Measurements from ENCODE around the gene INO80E. TPM values are rescaled to one million over a fixed set of nuclear protein-coding genes. Genes with fewer than 3 reads are reported as not detected.

INO80E gene
- total and polyA plus RNA-seq, 9 donors: 23.8 to 81.6 (median 55.5) TPM

DNA sequence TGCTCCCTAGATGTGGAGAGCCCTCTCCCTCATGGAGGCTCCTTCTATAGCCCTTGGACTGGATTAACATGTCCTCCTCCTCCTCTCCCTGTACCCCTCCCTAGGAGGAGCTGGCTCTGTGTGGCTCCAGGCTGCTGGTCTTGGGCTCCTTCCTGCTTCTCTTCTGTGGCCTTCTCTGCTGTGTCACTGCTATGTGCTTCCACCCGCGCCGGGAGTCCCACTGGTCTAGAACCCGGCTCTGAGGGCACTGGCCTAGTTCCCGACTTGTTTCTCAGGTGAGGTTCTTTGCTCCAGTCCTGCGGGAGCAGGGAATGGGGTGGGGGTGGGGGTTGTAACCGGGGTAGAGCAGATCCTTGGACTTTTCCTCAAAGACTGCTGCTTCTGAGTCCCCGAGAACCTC is 24.7 kb upstream of the INO80E start:
- Histone ChIP-seq H3K4me3 (no peak overlapping the region), H3K27ac (no peak overlapping the region), H3K27me3 (no peaks in the 10 kb centered on the region), H3K36me3 (no peaks in the 10 kb centered on the region), H3K4me1 (ENCODE audit: insufficient read depth) (peaks cover 8% of the 10 kb centered on the region), H3K9me3 (no peaks in the 10 kb centered on the region)
- TF ChIP-seq CTCF (IDR thresholded peaks at IDR 0.05): no peak
- no peak for TF ChIP-seq POLR2A (IDR thresholded peaks at IDR 0.05)
- 84 to 90% (median 90%) methylated on average over 8 of the region's 8 CpGs for WGBS, 3 donors
- intact Hi-C loops (cut with DNase I): no loop called here
- DNase-seq: peak in 1 of 5 donors; percentile 29

GRCh38 chr16:29972500-29972899 is 23.5 kb upstream of the INO80E start:
- Histone ChIP-seq H3K4me3 (no peak overlapping the region), H3K9me3 (no peaks in the 10 kb centered on the region), H3K4me1 (ENCODE audit: insufficient read depth) (peaks cover 13% of the 10 kb centered on the region), H3K27ac (no peak overlapping the region), H3K36me3 (no peaks in the 10 kb centered on the region), H3K27me3 (no peaks in the 10 kb centered on the region)
- DNase-seq: no peak
- intact Hi-C loops (cut with DNase I): no loop called here
- no peak for TF ChIP-seq EP300 (IDR thresholded peaks at IDR 0.05)
- no peak for TF ChIP-seq CTCF (IDR thresholded peaks at IDR 0.05)
- TF ChIP-seq POLR2A (IDR thresholded peaks at IDR 0.05): no peak
- 92 to 100% (median 100%) methylated on average over 1 of the region's 1 CpG for WGBS, 3 donors

DNA sequence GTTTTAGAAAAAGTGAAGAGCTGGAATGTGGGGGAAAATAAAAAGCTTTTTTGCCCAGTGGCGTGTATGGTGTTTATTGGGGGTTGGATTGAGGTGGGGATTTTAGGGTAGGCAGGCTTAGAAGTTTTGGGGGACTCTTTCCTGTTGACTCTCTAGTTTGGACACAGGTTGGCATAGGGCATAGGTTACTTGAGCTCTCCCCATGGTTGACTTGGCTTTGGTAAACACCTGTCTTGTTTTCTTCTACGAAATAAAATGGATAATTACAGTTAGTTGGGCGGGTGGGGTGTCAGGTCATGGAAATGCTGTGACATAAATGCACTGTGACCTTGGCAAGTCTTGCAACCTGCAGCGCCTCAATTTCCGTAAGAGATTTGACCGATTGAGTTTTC is 23.1 kb upstream of the INO80E start:
- Histone ChIP-seq H3K27ac (peak overlapping the region in 1 of 2 donors; percentile 82), H3K4me3 (no peak overlapping the region), H3K9me3 (no peaks in the 10 kb centered on the region), H3K27me3 (no peaks in the 10 kb centered on the region), H3K4me1 (ENCODE audit: insufficient read depth) (peaks cover 13% of the 10 kb centered on the region), H3K36me3 (no peaks in the 10 kb centered on the region)
- WGBS, 3 donors: 61 to 70% (median 65%) methylated on average over 6 of the region's 6 CpGs
- intact Hi-C loops (cut with DNase I): no loop called here
- no peak for DNase-seq
- no peak for TF ChIP-seq POLR2A (IDR thresholded peaks at IDR 0.05)
- no peak for TF ChIP-seq EP300 (IDR thresholded peaks at IDR 0.05)
- no peak for TF ChIP-seq CTCF (IDR thresholded peaks at IDR 0.05)

DNA sequence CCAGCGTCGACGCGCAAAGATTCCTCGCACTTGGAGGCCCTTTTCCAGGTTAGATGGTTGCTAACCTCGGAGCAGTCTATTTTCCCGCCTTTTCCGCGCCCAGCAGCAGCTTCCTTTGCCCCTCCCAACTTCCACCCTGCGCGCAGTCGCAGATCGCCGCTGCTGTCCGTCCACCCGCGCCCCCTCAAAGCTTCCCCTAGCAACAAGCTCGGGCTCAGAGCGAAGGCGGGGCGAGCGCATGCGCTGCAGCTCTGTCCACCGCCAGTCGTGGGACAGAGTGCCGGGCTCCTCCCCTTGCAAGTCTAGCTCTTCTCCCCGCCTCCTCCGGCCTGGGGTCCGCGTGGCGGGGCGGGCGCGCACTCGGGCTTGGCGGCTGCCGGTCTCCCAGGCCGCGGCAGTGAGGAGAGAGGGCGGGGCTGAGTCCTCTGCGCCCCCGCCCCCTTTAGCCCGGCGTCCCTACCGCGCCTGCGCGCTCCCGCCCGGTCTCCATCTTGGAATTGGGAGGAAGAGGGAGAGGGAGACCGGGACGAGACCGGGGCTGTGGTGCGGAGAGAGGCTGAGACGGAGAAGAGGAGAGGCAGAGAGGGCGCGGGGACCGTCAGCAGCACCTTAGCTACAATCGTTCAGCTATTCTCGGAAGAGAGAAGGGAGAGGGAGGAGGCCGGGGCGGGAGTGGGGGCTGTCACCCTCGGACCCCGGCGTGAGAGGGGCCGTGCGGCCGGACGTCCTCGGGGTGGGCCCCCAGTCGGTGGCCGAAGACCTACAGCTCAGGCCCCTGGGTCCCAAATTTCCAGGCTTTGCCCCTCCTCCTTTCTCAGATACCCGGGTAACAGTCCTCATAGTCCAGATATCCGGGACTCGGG is 22.4 kb upstream of the INO80E start, which contains the start of gene TAOK2:
TSS of gene TAOK2 (plus strand) at position 485 of the 863 bp plus-strand sequence. CDS start 3,905 bp downstream, outside the sequence.
- WGBS, 3 donors: 2 to 3% (median 2%) methylated on average over 75 of the region's 75 CpGs
- peak; percentile 90 for TF ChIP-seq POLR2A (IDR thresholded peaks at IDR 0.05)
- TF ChIP-seq CTCF (IDR thresholded peaks at IDR 0.05): no peak
- no peak for TF ChIP-seq EP300 (IDR thresholded peaks at IDR 0.05)
- intact Hi-C loops (cut with DNase I): no loop called here

More for the DNA sequence above, 22.4 kb upstream of the INO80E start, which contains the start of gene TAOK2:
- Histone ChIP-seq H3K27ac (peak within 1 kb of the TSS; percentile 82 to 86), H3K4me1 (ENCODE audit: insufficient read depth) (peaks cover 13% of the 10 kb centered on the region), H3K9me3 (no peaks in the 10 kb centered on the region), H3K4me3 (peak within 1 kb of the TSS; percentile 87), H3K27me3 (no peaks in the 10 kb centered on the region), H3K36me3 (no peaks in the 10 kb centered on the region)
- DNase-seq: peak; percentile 98 to 99 (median 99)

All from ovary (tissue), 9 donors.